ENCODE measurements around the gene COL9A1.

DNA sequence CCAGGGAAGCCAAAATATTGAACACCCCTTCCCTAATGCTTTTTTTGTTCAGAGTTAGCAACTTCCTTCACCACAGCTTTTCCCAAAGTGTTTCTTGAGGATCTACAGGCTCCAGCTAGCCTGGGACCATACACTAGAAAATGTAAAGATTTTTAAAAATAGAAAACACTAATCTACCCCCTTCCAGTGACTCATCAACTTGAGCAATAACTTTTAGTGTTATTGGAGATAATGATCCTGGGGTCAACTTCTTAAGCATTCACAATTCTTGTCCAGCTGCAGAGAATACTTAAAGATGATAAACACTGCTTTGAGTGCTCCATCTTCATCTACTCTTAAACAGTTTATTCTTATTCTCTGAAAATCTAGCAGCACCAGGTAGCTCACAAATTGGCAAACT, 131.6 kb downstream of the COL9A1 start:
- TF ChIP-seq, protein P1, sequence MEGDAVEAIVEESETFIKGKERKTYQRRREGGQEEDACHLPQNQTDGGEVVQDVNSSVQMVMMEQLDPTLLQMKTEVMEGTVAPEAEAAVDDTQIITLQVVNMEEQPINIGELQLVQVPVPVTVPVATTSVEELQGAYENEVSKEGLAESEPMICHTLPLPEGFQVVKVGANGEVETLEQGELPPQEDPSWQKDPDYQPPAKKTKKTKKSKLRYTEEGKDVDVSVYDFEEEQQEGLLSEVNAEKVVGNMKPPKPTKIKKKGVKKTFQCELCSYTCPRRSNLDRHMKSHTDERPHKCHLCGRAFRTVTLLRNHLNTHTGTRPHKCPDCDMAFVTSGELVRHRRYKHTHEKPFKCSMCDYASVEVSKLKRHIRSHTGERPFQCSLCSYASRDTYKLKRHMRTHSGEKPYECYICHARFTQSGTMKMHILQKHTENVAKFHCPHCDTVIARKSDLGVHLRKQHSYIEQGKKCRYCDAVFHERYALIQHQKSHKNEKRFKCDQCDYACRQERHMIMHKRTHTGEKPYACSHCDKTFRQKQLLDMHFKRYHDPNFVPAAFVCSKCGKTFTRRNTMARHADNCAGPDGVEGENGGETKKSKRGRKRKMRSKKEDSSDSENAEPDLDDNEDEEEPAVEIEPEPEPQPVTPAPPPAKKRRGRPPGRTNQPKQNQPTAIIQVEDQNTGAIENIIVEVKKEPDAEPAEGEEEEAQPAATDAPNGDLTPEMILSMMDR (IDR thresholded peaks at IDR 0.05), result no peak
- TF ChIP-seq EZH2 (IDR thresholded peaks at IDR 0.05; ENCODE audit: borderline replicate concordance, insufficient read depth, low read depth, low read length, poor library complexity, severe bottlenecking), result no peak

All from B cell (primary cell).